Pulmonary artery endothelial cell (primary cell): ENCODE measurements around the gene PRDM11. TPM values are rescaled to one million over a fixed set of nuclear protein-coding genes. Genes with fewer than 3 reads are reported as not detected.

Experiments used
- DNase-seq: peaks from one replicate; pipeline ENCODE4 v3.0.0-alpha.2; 2011; ENCODE audit warnings: low read depth, low spot score
- total RNA-seq: library from RNA; depleted of rRNA; stranded (reverse); fragments of >200 nt; gene quantifications from 2 replicates; pipeline ENCODE4 v1.2.3, GENCODE V29; 2014

PRDM11 gene
- total RNA-seq, 1 donor from 2014 or later = 6.0 TPM

DNA sequence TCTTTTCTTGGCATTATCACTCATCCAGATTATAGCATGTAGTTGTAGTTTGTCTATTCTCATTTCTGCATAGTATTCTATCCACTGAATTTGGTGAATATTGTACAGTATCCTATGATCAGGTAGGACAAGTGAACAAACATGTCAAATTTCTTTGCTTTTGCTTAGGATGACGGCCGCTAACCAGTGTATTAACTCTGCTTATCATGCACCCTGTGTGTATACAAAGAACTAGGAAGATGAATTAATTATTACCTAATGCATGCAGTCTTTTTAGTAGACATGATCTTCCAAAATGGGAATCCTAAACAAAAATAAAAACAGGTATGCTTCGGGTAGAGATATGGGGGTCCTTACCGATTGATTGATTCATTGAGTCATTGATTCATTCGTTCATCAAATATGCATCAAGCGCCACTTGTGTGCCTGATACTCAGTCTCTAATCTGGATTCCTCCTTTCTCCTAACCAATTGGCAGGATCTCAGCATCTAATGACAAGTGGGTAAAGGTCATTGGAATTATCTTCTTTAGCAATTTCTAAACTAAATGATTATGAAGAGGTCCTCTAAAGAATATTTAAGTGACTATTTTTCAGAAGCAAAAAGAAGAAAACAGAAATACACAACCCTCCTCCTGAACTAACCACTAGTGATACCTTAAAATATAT, 27.9 kb downstream of the PRDM11 start:
- DNase-seq = no peak

DNA sequence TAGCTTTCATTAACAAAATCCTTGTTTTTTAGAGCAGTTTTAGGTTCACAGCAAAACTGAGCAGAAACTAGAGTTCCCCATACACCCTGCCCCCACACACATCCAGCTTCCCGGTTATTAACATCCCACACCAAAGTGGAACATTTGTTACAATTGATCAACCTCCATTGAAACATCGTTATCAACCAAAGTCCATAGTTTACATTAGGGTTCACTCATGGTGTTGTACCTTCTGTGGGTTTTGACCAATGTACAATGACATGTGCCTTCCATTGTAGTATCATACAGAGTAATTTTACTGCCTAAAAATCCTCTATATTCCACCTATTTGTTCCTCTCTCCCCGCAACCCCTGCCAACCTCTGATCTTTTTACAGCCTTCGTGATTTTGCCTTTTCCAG, 28.5 kb downstream of the PRDM11 start:
- no peak for DNase-seq

DNA sequence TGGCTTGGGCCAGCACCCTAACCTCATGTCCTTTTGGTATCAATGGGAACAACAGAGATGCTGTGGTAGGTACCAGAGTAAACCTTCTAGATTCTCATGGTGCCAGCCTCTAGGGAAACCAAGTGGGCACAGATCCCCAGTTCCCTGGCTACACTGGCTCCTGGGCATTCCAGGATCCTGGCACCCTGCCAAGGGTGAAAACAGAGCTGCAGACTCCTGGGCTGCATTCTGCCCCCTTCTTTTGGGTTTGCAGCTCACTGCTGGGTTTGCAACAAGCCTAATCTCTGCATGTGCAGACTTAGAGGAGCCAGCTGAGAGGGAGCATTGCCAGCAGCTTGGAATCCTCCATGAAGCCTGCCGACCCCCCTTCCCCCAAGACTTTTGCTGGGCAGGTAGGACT, 30.6 kb downstream of the PRDM11 start:
- no peak for DNase-seq

DNA sequence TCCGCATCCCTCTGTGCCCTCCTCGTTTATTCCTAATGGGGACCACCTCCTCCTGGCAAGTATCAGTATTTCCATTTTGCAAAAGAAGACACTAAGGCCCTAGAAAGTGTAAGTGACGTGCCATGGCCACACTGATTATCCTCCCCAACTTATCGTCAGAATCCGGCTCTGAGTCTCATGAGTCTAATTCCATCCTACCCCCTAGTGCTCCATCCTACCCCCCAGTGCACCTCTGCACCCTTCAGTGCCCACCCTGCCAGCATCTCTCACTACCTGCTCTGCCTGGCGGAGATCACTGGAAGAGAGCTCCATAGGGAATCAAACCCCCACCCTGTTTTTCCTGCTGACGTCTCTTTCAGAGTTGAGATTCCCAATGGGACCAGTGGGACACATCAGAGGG, 31.8 kb downstream of the PRDM11 start:
- DNase-seq = no peak

DNA sequence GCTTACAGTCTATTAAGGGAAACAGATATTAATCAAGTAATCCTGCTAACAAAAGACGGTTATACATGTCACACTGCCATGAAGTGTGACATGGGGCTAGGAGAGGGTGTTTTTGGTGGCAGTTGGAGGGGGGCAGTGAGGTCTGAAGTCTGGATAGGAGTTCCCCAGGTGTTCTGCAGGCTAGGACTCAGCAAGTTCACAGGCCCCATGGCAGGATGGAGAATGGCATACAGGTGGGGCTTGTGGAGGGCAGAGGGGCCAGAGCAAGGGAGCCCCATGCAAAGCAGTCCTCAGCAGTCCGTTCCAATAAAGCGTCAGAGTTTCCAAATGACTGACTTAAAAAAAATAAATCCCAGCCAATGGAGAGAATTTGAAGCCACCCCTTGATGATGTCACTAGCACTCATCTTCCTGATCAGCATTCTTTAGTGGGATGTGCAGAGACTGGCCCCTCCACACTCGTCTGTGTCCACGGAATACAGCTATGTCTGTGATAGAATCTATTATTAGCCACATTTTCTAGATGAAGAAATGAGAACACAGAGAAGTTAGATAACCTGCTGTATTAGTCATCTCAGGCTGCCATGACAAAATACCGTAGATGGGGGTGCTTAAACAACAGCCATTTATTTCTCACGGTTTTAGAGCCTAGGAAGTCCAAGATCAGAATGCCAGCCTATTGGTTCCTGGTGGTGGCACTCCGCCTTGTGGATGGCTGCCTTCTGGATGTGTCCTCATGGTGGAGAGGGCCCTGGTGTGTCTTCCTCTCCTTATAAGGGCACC, 32.6 kb downstream of the PRDM11 start:
- no peak for DNase-seq

DNA sequence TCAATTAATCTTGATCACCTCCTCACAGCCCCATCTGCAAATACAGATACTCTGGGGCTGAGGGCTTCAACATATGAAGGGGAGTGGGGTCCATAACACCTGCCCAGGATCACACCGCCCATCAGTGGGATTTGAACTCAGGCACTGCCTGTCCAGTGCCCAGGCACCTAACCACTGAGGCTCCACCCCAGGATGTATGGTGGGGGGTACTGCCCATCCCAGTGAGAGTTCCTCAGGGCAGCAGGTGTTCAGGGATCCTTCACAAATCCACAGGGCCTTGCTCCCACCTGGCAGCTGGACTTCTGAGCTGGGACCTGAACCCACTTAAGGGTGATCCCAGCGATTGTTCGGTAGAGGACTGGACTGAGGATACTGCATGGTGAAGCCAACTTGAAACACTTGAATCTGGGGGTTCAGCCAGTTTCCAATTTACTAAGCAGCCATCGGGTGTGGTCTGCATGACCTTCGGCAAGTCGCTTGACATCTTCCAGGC, 33.3 kb downstream of the PRDM11 start:
- DNase-seq = no peak

DNA sequence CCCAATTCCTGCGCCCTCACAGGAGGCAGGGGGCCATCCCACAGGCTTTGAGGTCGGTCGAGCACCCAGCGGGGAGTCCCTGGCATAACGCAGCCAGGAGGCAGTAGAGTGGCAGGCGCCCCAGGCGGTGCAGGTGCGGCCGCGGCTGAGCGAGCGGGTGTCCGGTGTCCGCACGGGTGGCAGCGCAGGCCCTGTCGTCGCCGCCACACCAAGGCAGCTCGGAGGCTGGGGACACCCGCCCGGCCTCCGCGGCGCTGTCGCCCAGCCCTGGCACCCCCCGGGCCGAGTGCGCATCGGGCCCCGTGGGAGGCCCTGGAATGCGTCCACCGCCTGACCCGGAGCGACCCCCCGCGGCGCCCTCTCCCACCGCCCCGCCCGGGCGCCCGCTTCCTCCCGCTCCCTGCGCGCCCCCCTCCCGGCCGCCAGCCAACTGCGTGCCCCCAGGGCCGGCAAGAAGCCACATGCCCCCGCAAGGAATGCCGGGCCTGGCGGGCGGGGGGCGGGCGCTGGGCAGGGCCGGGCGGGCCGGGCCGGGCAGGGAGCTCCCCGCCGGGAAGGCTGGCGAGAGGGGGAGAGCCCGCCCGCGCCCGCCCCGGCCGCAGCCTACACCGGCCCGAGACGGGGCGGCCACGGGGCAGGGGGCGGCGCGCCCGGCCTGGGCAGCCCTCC, 33.9 kb downstream of the PRDM11 start:
- DNase-seq = no peak

DNA sequence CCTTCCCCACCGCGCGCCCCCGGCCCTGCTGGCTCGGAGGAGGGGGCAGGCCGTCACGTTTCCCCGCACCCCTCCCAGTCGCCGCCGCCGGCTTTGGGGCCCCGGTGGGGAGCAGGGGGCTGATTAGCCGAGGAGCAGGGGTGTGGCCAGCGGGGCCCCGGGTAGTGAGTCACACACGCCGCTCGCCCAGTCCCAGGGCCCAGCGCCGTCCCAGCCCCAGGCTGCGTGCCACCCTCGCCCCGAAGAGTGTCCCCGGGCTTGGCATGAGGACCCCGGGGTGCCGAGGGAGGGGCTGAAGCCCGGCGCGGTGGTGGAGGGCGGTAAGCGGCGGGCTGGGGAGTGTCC, 34.4 kb downstream of the PRDM11 start:
- DNase-seq = no peak

DNA sequence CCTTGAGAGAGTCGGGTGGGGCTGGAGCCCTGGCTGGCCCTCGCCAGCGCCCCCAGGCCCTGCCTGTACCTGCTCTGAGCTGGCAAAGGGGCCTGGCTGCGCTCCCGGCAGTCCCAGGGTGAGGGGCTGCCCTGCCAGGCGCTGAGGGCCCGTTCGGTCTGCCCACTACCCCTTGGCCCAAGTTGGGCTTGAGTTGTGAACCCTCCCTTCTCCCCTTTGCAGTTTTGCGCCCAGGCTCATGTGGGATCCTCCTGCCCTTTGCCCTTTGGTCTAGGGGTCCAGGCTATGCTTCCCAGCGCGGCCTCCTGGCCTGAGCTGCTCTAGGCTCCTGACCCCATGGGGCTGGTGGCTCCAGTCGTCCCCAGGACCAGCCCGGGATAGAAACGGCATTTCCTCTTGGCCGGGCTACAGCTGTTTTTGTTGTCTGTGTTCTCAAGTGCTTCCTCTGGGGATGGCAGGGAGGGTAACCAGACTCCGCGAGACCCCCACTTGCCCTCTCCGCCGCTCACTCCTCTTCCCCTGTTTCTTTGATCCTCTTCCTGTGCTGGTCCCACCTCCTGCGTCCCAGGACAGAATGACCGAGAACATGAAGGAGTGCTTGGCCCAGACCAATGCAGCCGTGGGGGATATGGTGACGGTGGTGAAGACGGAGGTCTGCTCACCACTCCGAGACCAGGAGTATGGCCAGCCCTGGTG, 34.9 kb downstream of the PRDM11 start:
- no peak for DNase-seq

DNA sequence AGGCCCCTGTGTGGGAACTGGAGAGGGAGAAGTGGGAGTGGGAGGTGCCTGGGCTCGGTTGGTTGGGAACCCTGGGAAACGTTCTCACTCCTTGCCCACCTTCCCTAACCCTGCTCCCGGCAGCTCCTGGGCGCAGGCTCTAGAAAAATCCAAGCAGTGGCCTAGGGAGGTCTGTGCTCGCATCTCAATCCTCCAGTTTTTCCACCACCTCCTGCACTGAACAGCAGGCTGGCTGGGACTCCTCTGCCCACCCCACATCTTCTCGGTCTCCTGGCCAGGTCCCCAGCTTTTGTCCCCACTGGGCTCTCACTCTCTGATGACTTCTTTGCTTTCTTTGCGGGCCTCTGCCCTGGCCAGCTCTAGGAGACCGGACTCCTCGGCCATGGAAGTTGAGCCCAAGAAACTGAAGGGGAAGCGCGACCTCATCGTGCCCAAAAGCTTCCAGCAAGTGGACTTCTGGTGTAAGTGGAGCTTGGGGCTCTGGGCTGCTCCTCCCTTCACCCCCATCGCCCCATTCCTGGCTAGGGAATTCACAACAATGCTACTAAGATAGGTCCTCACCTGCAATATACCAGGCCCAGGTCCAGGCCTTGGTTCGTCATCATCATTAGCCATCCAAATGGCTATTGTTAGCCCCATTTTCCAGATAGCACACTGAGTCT, 35.6 kb downstream of the PRDM11 start:
- no peak for DNase-seq

DNA sequence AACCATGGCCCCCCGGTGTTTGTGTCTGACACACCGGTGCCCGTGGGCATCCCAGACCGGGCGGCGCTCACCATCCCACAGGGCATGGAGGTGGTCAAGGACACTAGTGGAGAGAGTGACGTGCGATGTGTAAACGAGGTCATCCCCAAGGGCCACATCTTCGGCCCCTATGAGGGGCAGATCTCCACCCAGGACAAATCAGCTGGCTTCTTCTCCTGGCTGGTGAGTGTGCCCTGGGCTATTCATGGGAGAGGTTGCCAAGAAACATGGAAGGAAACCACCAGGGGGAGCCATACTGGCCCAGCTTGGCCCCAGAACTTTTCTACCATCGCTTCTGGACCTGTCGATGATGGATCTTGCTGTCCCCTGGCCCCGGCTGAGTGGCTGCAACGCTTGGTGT, 36.5 kb downstream of the PRDM11 start:
- DNase-seq = peak; percentile 11

DNA sequence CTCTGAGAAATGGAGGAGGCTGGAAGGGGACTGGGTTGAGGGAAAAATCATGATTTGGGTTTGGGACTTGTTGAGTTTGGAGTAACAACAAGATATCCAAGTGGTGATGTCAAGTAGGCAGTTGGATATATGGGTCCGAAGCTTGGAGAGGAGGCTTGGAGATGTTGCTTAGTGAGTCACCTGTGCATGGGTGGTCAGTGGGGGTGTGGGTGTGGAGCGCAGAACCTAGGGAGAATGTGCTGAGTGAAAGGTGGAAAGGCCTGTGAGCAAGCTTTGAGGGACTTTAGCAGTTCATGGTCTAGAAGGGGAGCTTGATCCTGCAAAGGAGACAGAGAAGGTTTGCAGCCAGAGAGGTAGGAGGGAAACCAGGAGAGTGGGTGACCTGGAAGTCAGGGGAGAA, 38.2 kb downstream of the PRDM11 start:
- no peak for DNase-seq

DNA sequence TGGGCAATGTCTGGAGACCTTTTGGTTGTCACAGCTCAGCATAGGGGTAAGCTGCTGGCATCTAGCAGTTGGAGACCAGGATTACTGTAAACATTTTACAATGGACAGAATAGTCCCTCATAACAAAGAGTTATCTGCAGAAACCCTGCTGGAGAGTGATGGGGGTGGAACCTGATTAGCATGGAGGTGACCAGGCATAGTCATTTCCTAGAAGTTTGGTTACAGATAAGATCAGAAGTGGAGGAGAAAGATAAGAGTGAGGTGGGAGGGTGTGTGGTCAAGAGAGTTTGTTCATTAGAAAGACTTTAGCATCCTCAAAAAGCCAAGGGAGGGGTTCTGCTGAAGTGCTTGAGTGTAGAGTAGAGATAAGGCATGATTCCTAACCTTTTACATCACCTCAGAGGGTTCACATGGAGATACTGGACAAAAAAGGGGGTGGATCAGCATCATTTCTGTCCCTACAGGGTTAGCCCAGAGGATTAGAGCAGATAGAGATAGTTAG, 38.8 kb downstream of the PRDM11 start:
- DNase-seq = no peak

DNA sequence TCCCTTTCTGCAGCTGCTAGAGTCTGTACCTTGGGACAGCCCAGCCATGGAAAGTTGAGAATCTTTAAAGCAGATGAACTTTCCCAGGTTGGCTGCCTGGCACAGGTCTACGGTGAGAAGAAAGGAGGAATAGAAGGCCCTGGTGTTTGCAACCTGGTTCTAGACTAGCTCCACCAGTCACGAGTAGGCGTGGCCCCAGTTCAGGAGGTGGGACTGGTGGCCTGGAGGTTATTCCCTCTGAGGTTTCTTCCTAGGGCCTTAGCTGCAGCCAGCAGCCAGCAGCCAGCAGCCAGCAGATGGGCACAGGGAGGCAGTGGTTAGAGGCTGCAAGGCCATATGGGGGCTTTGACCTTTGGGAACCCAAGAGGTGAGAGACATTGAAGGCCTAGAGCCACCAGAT, 40.9 kb downstream of the PRDM11 start:
- DNase-seq = no peak

DNA sequence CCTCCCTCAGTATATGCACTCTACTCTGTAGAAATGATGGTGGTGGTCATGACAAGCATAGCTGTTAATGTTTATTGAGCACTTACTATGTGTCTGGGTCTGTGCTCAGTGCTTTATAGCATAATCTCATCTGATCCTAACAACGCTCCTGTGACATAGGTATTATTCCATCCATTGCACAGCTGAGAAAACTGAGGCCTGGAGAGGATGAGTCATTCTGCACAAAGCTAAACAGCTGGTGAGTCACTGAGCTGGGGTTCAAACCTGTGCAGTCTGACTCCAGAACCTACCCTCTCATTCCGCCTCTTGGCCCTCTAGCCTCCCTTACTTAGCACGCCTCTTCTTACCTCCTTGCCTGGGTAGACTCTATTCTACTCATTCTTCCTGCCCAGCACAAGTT, 41.7 kb downstream of the PRDM11 start:
- DNase-seq = no peak

DNA sequence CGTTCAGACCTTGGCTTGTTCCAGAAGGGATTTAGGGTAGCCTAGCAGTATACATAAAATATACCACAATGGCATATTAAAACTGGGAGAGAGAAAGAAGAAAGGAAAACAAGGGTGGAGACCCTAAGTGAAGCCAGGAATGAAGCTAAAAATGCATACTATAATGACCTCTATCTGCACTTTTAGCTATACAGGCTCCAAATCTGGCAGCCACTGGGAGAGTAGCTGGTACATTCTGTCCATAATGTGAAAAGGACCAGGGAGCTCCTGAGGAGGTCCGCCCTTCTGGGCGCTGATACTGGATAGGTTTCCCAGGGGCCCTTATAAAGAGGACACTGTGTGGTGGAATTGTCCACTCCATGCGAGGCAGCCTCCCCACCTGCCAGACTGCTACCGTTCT, 42.8 kb downstream of the PRDM11 start:
- DNase-seq = no peak

DNA sequence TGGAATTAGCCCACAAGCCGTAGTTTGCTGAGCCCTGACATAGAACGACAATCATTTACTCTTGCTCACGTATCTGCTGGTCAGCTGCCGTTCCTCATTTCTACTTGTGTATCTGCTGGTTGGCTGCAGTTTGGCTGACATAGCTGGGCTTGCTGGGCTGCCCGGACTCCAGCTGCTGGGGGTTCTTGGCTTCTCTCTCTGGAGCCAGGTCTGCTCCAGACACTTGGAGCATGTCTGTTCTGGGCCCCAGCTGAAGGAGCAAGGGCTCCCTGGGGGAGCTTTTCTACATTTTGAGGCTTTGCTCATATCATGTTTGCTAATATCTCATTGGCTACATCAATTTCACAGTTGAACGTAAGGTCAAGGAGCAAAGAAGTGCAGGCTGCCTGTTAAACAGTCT, 47.3 kb downstream of the PRDM11 start:
- no peak for DNase-seq

DNA sequence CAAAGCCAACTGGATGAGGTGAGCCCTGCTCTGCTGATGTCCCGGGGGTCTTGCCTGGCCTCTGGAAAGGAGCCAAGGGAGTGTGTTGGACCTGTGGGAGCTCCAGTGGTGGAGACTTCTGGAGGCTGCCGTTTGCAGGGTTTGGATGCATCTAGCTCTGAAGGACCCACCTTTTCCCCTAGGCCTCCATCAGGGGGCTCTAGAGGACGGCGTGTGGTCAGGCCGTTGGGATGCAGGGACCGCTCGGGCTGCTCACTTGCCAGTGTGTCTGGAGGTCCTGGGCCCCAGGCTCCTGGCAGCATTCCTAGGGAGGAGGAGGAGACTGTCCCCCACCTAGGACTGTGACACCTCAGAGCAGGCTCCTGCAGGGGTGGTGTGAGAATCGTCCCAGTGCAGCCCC, 58.3 kb downstream of the PRDM11 start:
- DNase-seq = no peak

DNA sequence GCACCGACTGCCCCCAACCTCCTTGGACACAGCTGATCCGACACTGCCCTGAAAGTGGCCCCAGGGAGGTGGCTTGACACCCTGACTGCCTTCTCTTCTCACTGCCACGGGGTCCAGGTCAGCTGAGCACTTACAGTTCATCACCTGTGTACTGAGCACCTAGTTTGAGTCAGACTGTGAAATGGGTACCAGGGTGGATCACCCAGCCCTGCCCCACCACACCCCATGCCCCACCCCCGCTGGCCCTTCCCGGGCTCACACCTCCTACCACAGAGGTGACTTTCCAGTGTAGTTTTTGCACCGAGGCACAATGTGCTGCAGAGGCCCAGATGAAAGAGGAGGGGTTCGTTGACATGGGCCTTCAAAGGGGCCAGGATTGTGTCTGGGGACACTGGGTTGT, 59.5 kb downstream of the PRDM11 start:
- no peak for DNase-seq

DNA sequence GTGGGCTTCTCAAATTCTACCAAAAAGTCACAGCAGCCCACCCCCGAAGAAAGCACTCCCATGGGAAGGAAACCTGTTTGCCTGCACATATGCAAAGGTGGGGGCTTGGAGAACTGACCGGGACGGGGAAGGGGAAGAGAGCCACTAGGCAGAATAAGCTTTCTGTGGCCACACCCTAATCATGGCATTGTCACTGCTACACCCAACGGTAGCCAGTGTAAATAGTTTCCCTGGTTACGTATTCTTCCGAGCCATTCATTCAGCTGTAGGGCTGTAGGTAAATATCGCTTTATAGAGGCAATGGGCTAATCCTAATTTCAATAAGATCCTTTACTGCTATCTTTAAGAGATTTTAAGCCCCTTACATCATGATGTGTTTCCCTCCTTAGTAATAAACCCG, 61.7 kb downstream of the PRDM11 start:
- no peak for DNase-seq
